Testis (tissue), 3 donors: ENCODE results near the gene PLIN3. TPM values are rescaled to one million over a fixed set of nuclear protein-coding genes. Genes with fewer than 3 reads are reported as not detected.
"Not testable (repeated sequence)": the region's sequence is repeated elsewhere in the genome, so short reads cannot be mapped to it uniquely, and the experiment has no call there.

Source experiments
- DNase-seq: peaks from one replicate; pipeline ENCODE4 v3.0.0-alpha.2; 2019
- H3K27ac ChIP-seq, 2 donors: fragments of 200-600 bp; sonication (generic); one replicate each; pipeline ENCODE4 v1.5.1; 2019
- H3K27me3 ChIP-seq: fragments of 200-600 bp; sonication (generic); one replicate; pipeline ENCODE4 v1.5.1; 2019
- H3K36me3 ChIP-seq: fragments of 200-600 bp; sonication (generic); one replicate; pipeline ENCODE4 v1.5.1; 2017; ENCODE audit warnings: low read depth; ENCODE audit errors: missing control alignments
- H3K4me1 ChIP-seq: fragments of 200-600 bp; sonication (generic); one replicate; pipeline ENCODE4 v1.5.1; 2019
- H3K4me3 ChIP-seq, 2 donors: fragments of 200-600 bp; sonication (generic); one replicate each; pipeline ENCODE4 v1.5.1; 2017 to 2019
- H3K9me3 ChIP-seq: fragments of 200-600 bp; sonication (generic); one replicate; pipeline ENCODE4 v1.5.1; 2017
- CTCF ChIP-seq, 3 experiments: fragments of 450-650 bp in 2 of 3; fragments of 200-600 bp in 1 of 3; sonication (generic) in 1 of 3; IDR thresholded peaks; one replicate each; pipeline ENCODE4 v1.5.1; 2016 to 2019; ENCODE audit warnings: antibody characterized with exemption in 3 of 3, mild to moderate bottlenecking in 2 of 3, moderate library complexity in 1 of 3
- POLR2A ChIP-seq: fragments of 450-650 bp; IDR thresholded peaks from one replicate; pipeline ENCODE4 v1.6.1; 2017; ENCODE audit warnings: antibody characterized with exemption, mild to moderate bottlenecking, moderate library complexity
- WGBS, 2 donors: methylation state at CpG; one replicate each; pipeline ENCODE4 v1.1.5; 2018; 5-methylcytosine and 5-hydroxymethylcytosine counted together
- intact Hi-C: fragments of 100-400 bp; cut with DNase I; formaldehyde crosslinking; loops from one replicate; pipeline ENCODE4 v1.15.1; 2023; ENCODE audit warnings: low total_unique reads
- polyA plus RNA-seq: library from polyadenylated mRNA; stranded (reverse); fragments of 350-450 nt; fragmentation: Illumina TruSeq; extraction: RNeasy Lipid Tissue Mini Kit (QIAGEN cat#74804); gene quantifications from one replicate; pipeline ENCODE4 v1.2.3, GENCODE V29; 2014; ENCODE audit warnings: low read depth, low replicate concordance; ENCODE audit not compliant: insufficient read depth
- total RNA-seq, 2 donors: library from RNA; depleted of rRNA; stranded (reverse); fragments of >200 nt; gene quantifications; one replicate each; pipeline ENCODE4 v1.2.3, GENCODE V29; 2016

The PLIN3 gene
- total and polyA plus RNA-seq, 3 donors from 2014 or later, result 63.4 to 109 (median 82.8) TPM

DNA sequence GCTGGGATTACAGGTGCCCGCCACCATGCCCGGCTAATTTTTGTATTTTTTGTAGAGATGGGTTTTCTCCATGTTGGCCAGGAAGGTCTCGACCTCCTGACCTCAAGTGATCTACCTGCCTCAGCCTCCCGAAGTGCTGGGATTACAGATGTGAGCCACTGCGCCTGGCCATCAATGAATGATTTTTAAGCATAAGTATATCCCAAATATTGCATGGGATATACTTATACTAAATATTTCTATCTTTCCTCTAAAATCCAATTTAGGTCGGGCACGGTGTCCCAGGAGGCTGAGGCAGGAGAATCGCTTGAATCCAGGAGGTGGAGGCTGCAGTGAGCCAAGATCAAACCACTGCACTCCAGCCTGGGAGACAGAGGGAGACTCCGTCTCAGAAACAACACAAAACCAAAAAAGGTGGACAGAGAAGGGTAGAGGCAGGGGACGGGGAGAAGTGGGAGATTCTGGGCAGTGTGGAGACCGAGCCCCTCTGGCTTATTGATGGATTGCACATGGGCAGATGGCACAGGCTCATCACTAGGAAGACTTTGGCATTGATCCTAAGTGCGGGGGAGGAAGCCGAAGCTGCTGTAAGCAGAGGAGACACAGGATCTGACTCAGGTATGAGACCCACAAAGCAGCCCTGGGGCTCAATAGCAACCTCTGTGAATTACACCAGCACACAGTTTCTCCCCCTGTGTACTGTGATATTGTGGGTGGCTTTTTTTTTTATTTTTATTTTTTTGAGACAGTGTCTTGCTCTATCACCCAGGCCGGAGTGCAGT lies 21.8 kb upstream of the PLIN3 start:
- no peak for DNase-seq
- no peaks in the 10 kb centered on the region for H3K36me3 ChIP-seq
- H3K27ac ChIP-seq, result no peak overlapping the region
- no peaks in the 10 kb centered on the region for H3K9me3 ChIP-seq
- H3K4me3 ChIP-seq, result no peak overlapping the region
- intact Hi-C loops, result no loop called here
- no peaks in the 10 kb centered on the region for H3K27me3 ChIP-seq
- 75 to 86% methylated on average over 14 of the region's 14 CpGs for WGBS, 2 donors
- TF ChIP-seq CTCF (IDR thresholded peaks at IDR 0.05) (no peak), POLR2A (no peak)
- H3K4me1 ChIP-seq, result no peaks in the 10 kb centered on the region

DNA sequence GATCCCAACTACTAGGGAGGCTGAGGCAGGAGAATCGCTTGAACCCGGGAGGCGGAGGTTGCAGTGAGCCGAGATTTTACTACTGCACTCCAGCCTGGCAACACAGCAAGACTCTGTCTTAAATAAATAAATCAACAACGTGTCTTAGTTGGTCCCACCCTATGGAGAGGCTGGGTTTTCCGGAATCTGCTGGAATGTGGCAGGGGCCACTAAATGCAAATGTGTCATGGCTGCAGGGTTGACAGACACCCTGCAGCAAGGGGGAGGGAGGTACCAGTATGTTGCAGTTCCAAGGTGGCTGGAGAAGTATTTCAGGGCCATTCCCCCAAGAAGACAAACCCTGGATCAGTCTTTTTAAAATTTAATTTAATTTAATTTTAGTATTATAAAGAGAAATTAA lies 20.3 kb upstream of the PLIN3 start:
- H3K4me3 ChIP-seq, H3K36me3 ChIP-seq, H3K27ac ChIP-seq, intact Hi-C loops, H3K27me3 ChIP-seq, H3K9me3 ChIP-seq, H3K4me1 ChIP-seq, DNase-seq: not testable (repeated sequence)
- WGBS, 2 donors, result 90 to 92% methylated on average over 4 to 5 of the region's 6 CpGs

GRCh38 chr19:4884993-4885392 lies 17.5 kb upstream of the PLIN3 start:
- DNase-seq, H3K4me1 ChIP-seq, intact Hi-C loops, H3K27ac ChIP-seq, H3K9me3 ChIP-seq, H3K36me3 ChIP-seq, H3K4me3 ChIP-seq, H3K27me3 ChIP-seq: not testable (repeated sequence)
- WGBS, 2 donors, result 82 to 94% methylated on average over 2 to 6 of the region's 6 CpGs

GRCh38 chr19:4882874-4883273 lies 15.4 kb upstream of the PLIN3 start:
- WGBS, 2 donors, result 60 to 62% methylated on average over 6 of the region's 6 CpGs

GRCh38 chr19:4879041-4879440 lies 11.6 kb upstream of the PLIN3 start:
- Histone ChIP-seq H3K4me3 (no peak overlapping the region), H3K27me3 (no peaks in the 10 kb centered on the region), H3K27ac (no peak overlapping the region), H3K9me3 (no peaks in the 10 kb centered on the region), H3K4me1 (peaks cover 8% of the 10 kb centered on the region), H3K36me3 (no peaks in the 10 kb centered on the region)
- 91 to 93% methylated on average over 11 of the region's 11 CpGs for WGBS, 2 donors
- no peak for DNase-seq
- intact Hi-C loops, result no loop called here
- no peak for TF ChIP-seq CTCF (IDR thresholded peaks at IDR 0.05)

More at GRCh38 chr19:4882874-4883273, 15.4 kb upstream of the PLIN3 start:
- DNase-seq, H3K27ac ChIP-seq, H3K4me3 ChIP-seq, H3K27me3 ChIP-seq, H3K4me1 ChIP-seq, intact Hi-C loops, H3K9me3 ChIP-seq, H3K36me3 ChIP-seq: not testable (repeated sequence)

DNA sequence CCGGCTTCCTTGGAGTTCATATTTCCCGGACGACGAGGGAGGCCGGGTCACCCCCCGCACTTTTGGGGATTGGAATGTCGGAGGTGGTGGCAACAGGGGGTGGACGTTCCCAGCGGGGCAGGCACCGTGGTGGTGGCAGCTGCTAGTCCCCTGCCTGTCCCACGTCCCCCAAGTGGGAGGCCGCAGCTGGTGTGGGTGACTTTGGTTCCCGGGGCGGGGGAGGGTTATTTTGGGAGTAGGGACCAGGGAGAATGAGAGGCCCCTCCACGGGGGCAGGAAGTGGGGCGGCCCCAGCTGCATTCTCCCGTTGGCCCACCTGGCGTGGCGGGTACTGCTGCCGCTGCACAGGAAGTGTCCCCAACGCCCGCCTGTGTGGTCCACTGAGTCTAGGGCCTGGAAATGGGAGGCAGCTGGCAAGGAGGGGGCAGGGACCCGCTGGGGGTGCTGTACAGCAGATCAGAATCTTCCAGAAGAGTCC lies 11.1 kb upstream of the PLIN3 start:
- H3K27ac ChIP-seq, result no peak overlapping the region
- H3K4me3 ChIP-seq, result no peak overlapping the region
- WGBS, 2 donors, result 56% methylated on average over 18 to 21 of the region's 23 CpGs
- no peak for TF ChIP-seq POLR2A
- no peak for TF ChIP-seq CTCF (IDR thresholded peaks at IDR 0.05)
- no peaks in the 10 kb centered on the region for H3K9me3 ChIP-seq
- intact Hi-C loops, result no loop called here
- H3K36me3 ChIP-seq, result no peaks in the 10 kb centered on the region
- peaks cover 8% of the 10 kb centered on the region for H3K4me1 ChIP-seq
- no peak for DNase-seq
- no peaks in the 10 kb centered on the region for H3K27me3 ChIP-seq
